ENCODE data around the gene RNF187.
"Not testable (repeated sequence)": the region's sequence is repeated elsewhere in the genome, so short reads cannot be mapped to it uniquely, and the experiment has no call there.

The RNF187 gene

GRCh38 chr1:228494970-228495853 lies 8.0 kb downstream of the RNF187 start:
- peaks cover 13% of the 10 kb centered on the region for H3K4me1 Mint-ChIP-seq
- peak overlapping the region; percentile 74 for H3K27ac Mint-ChIP-seq (ENCODE audit: low read depth)
- no peaks in the 10 kb centered on the region for H3K9me3 Mint-ChIP-seq
- no peak for ATAC-seq (replicated peaks; ENCODE audit: extremely low read depth, poor library complexity, severe bottlenecking)
- H3K4me3 Mint-ChIP-seq = no peak overlapping the region
- H3K27me3 Mint-ChIP-seq = no peaks in the 10 kb centered on the region
- no peak for DNase-seq (ENCODE audit: low spot score in 2 of 2)
- peaks cover 28% of the 10 kb centered on the region for H3K36me3 Mint-ChIP-seq (ENCODE audit: insufficient read depth)

DNA sequence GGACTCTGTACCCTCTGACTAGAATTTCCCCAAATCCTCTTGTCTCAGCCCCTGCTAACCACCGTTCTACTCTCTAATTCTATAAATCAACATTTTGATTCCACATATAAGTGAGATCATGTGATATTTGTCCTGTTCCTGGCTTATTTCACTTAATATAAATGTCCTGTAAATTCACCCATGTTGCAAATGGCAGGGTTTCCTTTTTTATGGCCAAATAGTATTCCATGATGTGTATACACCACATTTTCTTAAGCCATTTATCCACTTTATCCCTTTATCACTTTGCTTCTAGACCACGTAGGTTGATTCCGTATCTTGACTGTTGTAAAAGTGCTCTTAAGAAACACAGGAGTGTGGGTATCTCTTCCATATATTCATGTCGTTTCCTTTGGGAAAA lies 8.9 kb downstream of the RNF187 start:
- no peaks in the 10 kb centered on the region for H3K27me3 Mint-ChIP-seq
- H3K36me3 Mint-ChIP-seq (ENCODE audit: insufficient read depth) = peaks cover 25% of the 10 kb centered on the region
- H3K4me1 Mint-ChIP-seq = peaks cover 15% of the 10 kb centered on the region
- H3K9me3 Mint-ChIP-seq = no peaks in the 10 kb centered on the region
- no peak for DNase-seq (ENCODE audit: low spot score in 2 of 2)
- no peak overlapping the region for H3K27ac Mint-ChIP-seq (ENCODE audit: low read depth)
- no peak overlapping the region for H3K4me3 Mint-ChIP-seq
- ATAC-seq (replicated peaks; ENCODE audit: extremely low read depth, poor library complexity, severe bottlenecking) = no peak

DNA sequence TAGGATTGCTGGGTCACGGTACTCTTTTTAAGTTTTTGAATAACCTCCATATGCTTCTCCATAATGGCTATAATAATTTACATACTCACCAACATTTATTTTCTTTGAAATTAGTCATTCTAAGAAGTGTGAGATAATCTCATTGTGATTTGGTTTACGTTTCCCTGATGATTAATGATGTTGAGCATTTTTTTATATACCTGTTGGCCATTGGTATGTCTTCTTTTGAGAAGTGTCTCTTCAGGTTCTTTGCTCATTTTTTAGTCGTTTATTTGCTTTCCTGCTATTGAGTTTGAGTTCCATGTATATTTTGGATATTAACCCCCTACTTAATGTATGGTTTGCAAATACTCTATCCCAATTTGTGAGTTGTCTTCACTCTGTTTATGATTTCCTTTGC lies 9.3 kb downstream of the RNF187 start:
- DNase-seq (ENCODE audit: low spot score in 2 of 2) (no peak), ATAC-seq (replicated peaks; ENCODE audit: extremely low read depth, poor library complexity, severe bottlenecking) (no peak)
- Mint-ChIP-seq H3K27me3 (no peaks in the 10 kb centered on the region), H3K27ac (ENCODE audit: low read depth) (no peak overlapping the region), H3K9me3 (no peaks in the 10 kb centered on the region), H3K36me3 (ENCODE audit: insufficient read depth) (peaks cover 23% of the 10 kb centered on the region), H3K4me3 (no peak overlapping the region), H3K4me1 (peaks cover 18% of the 10 kb centered on the region)

GRCh38 chr1:228497206-228497605 lies 10.0 kb downstream of the RNF187 start:
- Mint-ChIP-seq H3K36me3 (ENCODE audit: insufficient read depth) (peaks cover 16% of the 10 kb centered on the region), H3K4me1 (peaks cover 18% of the 10 kb centered on the region), H3K9me3 (no peaks in the 10 kb centered on the region), H3K4me3 (no peak overlapping the region), H3K27me3 (no peaks in the 10 kb centered on the region), H3K27ac (ENCODE audit: low read depth) (peak overlapping the region; percentile 64)
- DNase-seq (ENCODE audit: low spot score in 2 of 2) (no peak), ATAC-seq (replicated peaks; ENCODE audit: extremely low read depth, poor library complexity, severe bottlenecking) (no peak)

- peak overlapping the region; percentile 64 for H3K27ac Mint-ChIP-seq (ENCODE audit: low read depth)
- no peaks in the 10 kb centered on the region for H3K27me3 Mint-ChIP-seq
- no peak for DNase-seq (ENCODE audit: low spot score in 2 of 2)
- H3K4me1 Mint-ChIP-seq = peaks cover 18% of the 10 kb centered on the region
- no peak overlapping the region for H3K4me3 Mint-ChIP-seq
- no peaks in the 10 kb centered on the region for H3K9me3 Mint-ChIP-seq
- H3K36me3 Mint-ChIP-seq (ENCODE audit: insufficient read depth) = peaks cover 16% of the 10 kb centered on the region
- no peak for ATAC-seq (replicated peaks; ENCODE audit: extremely low read depth, poor library complexity, severe bottlenecking)
Measured at GRCh38 chr1:228497817-228498216, 10.6 kb downstream of the RNF187 start.

- Mint-ChIP-seq H3K27ac (ENCODE audit: low read depth) (no peak overlapping the region), H3K9me3 (no peaks in the 10 kb centered on the region), H3K4me1 (peaks cover 18% of the 10 kb centered on the region), H3K4me3 (peak overlapping the region; percentile 62), H3K27me3 (no peaks in the 10 kb centered on the region), H3K36me3 (ENCODE audit: insufficient read depth) (peaks cover 11% of the 10 kb centered on the region)
- no peak for DNase-seq (ENCODE audit: low spot score in 2 of 2)
- ATAC-seq (replicated peaks; ENCODE audit: extremely low read depth, poor library complexity, severe bottlenecking) = no peak
Measured at GRCh38 chr1:228500143-228500734, 13.1 kb downstream of the RNF187 start.

- peak overlapping the region; percentile 72 for H3K27ac Mint-ChIP-seq (ENCODE audit: low read depth)
- H3K36me3 Mint-ChIP-seq (ENCODE audit: insufficient read depth) = peaks cover 11% of the 10 kb centered on the region
- H3K4me3 Mint-ChIP-seq = peak overlapping the region; percentile 62
- no peaks in the 10 kb centered on the region for H3K27me3 Mint-ChIP-seq
- DNase-seq (ENCODE audit: low spot score in 2 of 2) (peak; percentile 82 to 83), ATAC-seq (replicated peaks; ENCODE audit: extremely low read depth, poor library complexity, severe bottlenecking) (peak; percentile 99)
- peaks cover 18% of the 10 kb centered on the region for H3K4me1 Mint-ChIP-seq
- H3K9me3 Mint-ChIP-seq = no peaks in the 10 kb centered on the region
Measured at GRCh38 chr1:228500901-228501871, 14.0 kb downstream of the RNF187 start.

GRCh38 chr1:228502522-228502921 lies 15.3 kb downstream of the RNF187 start:
- H3K27me3 Mint-ChIP-seq = no peaks in the 10 kb centered on the region
- no peak overlapping the region for H3K4me3 Mint-ChIP-seq
- peaks cover 7% of the 10 kb centered on the region for H3K36me3 Mint-ChIP-seq (ENCODE audit: insufficient read depth)
- no peak overlapping the region for H3K27ac Mint-ChIP-seq (ENCODE audit: low read depth)
- peaks cover 18% of the 10 kb centered on the region for H3K4me1 Mint-ChIP-seq
- ATAC-seq (replicated peaks; ENCODE audit: extremely low read depth, poor library complexity, severe bottlenecking) (no peak), DNase-seq (ENCODE audit: low spot score in 2 of 2) (no peak)
- H3K9me3 Mint-ChIP-seq = no peaks in the 10 kb centered on the region

- ATAC-seq (replicated peaks; ENCODE audit: extremely low read depth, poor library complexity, severe bottlenecking); H3K9me3 Mint-ChIP-seq; H3K27ac Mint-ChIP-seq (ENCODE audit: low read depth); DNase-seq (ENCODE audit: low spot score in 2 of 2); H3K27me3 Mint-ChIP-seq; H3K36me3 Mint-ChIP-seq (ENCODE audit: insufficient read depth); H3K4me3 Mint-ChIP-seq; H3K4me1 Mint-ChIP-seq: not testable (repeated sequence)
Measured at GRCh38 chr1:228505944-228506343, 18.8 kb downstream of the RNF187 start.

DNA sequence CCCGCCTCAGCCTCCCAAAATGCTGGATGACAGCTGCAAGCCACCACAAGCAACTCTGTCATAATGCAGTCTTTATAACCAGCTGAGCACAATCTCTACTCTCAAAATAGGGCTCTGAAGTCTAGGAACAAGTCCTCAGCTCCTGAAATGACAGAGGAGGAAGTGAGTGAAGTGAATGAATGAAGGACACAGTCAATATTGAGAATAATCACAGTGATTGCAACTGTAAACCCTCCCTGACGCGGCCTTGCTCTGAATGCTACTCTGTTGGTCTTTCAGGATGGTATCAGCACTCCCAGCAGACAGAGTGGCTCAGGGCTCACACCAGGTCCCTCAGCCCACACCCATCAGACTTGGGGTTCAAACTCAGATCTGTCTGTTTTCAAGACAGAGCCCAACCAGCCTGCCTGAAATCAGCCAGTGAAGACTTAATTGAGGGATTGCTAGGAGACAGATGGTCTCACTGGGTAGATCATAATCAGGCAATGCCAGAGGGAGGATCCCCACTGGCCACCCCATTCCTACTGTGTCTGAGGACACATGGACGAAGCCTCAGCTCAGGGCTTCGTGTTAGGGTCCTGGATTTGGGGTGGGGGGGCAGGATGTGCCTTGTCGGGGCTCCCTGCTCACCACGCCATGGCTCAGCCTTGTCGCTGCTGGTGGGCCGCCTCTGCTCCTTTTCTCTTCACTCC lies 20.9 kb downstream of the RNF187 start:
- DNase-seq (ENCODE audit: low spot score in 2 of 2) (no peak), ATAC-seq (replicated peaks; ENCODE audit: extremely low read depth, poor library complexity, severe bottlenecking) (no peak)
- peaks cover 2% of the 10 kb centered on the region for H3K36me3 Mint-ChIP-seq (ENCODE audit: insufficient read depth)
- no peaks in the 10 kb centered on the region for H3K4me1 Mint-ChIP-seq
- H3K27ac Mint-ChIP-seq (ENCODE audit: low read depth) = no peak overlapping the region
- no peaks in the 10 kb centered on the region for H3K27me3 Mint-ChIP-seq
- H3K9me3 Mint-ChIP-seq = no peaks in the 10 kb centered on the region
- no peak overlapping the region for H3K4me3 Mint-ChIP-seq

GRCh38 chr1:228508840-228509415 lies 21.7 kb downstream of the RNF187 start:
- H3K27me3 Mint-ChIP-seq = no peaks in the 10 kb centered on the region
- no peak for DNase-seq (ENCODE audit: low spot score in 2 of 2)

More at GRCh38 chr1:228508840-228509415, 21.7 kb downstream of the RNF187 start:
- no peaks in the 10 kb centered on the region for H3K9me3 Mint-ChIP-seq
- no peak for ATAC-seq (replicated peaks; ENCODE audit: extremely low read depth, poor library complexity, severe bottlenecking)
- H3K4me3 Mint-ChIP-seq = no peak overlapping the region
- H3K4me1 Mint-ChIP-seq = no peaks in the 10 kb centered on the region
- H3K27ac Mint-ChIP-seq (ENCODE audit: low read depth) = no peak overlapping the region
- H3K36me3 Mint-ChIP-seq (ENCODE audit: insufficient read depth) = peaks cover 2% of the 10 kb centered on the region
